Measurements from ENCODE around the gene IL22.
A peak's percentile ranks its signal among the peaks of the same experiment; 100 is the strongest.

The IL22 gene

DNA sequence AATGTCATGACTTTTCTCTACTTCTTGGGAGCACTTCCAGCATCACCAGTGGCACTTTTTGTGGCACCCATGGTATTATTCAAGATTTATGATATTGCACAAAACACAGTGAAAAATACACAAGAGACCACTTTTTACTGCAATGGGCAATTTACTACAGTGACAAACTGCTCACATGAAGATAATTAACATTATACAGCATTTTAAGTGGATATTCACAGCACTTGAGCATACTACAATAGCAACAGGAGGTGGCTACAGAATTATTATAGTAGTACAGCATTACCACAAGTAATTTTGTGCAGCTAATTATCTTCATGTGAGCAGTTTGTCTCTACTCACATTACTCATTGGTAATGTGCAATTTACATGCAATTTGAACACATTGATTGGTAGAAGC is 46.1 kb downstream of the IL22 start (continued):
- TF ChIP-seq ZNF585B (tag by site-specific recombination; IDR thresholded peaks at IDR 0.05) = no peak
- no peak for TF ChIP-seq ZNF768 (tag by site-specific recombination; IDR thresholded peaks at IDR 0.05)
- TF ChIP-seq ZNF140 (tag by site-specific recombination; IDR thresholded peaks at IDR 0.05) = no peak
- TF ChIP-seq, protein P1, sequence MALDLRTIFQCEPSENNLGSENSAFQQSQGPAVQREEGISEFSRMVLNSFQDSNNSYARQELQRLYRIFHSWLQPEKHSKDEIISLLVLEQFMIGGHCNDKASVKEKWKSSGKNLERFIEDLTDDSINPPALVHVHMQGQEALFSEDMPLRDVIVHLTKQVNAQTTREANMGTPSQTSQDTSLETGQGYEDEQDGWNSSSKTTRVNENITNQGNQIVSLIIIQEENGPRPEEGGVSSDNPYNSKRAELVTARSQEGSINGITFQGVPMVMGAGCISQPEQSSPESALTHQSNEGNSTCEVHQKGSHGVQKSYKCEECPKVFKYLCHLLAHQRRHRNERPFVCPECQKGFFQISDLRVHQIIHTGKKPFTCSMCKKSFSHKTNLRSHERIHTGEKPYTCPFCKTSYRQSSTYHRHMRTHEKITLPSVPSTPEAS (tag by site-specific recombination; IDR thresholded peaks at IDR 0.05) = no peak
- TF ChIP-seq, protein P2, sequence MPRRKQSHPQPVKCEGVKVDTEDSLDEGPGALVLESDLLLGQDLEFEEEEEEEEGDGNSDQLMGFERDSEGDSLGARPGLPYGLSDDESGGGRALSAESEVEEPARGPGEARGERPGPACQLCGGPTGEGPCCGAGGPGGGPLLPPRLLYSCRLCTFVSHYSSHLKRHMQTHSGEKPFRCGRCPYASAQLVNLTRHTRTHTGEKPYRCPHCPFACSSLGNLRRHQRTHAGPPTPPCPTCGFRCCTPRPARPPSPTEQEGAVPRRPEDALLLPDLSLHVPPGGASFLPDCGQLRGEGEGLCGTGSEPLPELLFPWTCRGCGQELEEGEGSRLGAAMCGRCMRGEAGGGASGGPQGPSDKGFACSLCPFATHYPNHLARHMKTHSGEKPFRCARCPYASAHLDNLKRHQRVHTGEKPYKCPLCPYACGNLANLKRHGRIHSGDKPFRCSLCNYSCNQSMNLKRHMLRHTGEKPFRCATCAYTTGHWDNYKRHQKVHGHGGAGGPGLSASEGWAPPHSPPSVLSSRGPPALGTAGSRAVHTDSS (tag by site-specific recombination; IDR thresholded peaks at IDR 0.05) = no peak
- TF ChIP-seq ZNF548 (tag by site-specific recombination; IDR thresholded peaks at IDR 0.05) = no peak
- no peak for TF ChIP-seq ZNF549 (tag by site-specific recombination; IDR thresholded peaks at IDR 0.05)
- TF ChIP-seq HOXC10 (CRISPR knock-in tag; IDR thresholded peaks at IDR 0.05) = no peak
- 0 out of 2 replicates have a peak, but pooled peaks have one; percentile 15 for TF ChIP-seq ZNF664 (tag by site-specific recombination; IDR thresholded peaks at IDR 0.05)
- TF ChIP-seq FEZF1 (tag by site-specific recombination; IDR thresholded peaks at IDR 0.05) = peak; percentile 81
- TF ChIP-seq, protein P3, sequence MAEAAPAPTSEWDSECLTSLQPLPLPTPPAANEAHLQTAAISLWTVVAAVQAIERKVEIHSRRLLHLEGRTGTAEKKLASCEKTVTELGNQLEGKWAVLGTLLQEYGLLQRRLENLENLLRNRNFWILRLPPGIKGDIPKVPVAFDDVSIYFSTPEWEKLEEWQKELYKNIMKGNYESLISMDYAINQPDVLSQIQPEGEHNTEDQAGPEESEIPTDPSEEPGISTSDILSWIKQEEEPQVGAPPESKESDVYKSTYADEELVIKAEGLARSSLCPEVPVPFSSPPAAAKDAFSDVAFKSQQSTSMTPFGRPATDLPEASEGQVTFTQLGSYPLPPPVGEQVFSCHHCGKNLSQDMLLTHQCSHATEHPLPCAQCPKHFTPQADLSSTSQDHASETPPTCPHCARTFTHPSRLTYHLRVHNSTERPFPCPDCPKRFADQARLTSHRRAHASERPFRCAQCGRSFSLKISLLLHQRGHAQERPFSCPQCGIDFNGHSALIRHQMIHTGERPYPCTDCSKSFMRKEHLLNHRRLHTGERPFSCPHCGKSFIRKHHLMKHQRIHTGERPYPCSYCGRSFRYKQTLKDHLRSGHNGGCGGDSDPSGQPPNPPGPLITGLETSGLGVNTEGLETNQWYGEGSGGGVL (tag by site-specific recombination; IDR thresholded peaks at IDR 0.05) = no peak
- TF ChIP-seq, protein P4, sequence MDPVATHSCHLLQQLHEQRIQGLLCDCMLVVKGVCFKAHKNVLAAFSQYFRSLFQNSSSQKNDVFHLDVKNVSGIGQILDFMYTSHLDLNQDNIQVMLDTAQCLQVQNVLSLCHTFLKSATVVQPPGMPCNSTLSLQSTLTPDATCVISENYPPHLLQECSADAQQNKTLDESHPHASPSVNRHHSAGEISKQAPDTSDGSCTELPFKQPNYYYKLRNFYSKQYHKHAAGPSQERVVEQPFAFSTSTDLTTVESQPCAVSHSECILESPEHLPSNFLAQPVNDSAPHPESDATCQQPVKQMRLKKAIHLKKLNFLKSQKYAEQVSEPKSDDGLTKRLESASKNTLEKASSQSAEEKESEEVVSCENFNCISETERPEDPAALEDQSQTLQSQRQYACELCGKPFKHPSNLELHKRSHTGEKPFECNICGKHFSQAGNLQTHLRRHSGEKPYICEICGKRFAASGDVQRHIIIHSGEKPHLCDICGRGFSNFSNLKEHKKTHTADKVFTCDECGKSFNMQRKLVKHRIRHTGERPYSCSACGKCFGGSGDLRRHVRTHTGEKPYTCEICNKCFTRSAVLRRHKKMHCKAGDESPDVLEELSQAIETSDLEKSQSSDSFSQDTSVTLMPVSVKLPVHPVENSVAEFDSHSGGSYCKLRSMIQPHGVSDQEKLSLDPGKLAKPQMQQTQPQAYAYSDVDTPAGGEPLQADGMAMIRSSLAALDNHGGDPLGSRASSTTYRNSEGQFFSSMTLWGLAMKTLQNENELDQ (tag by site-specific recombination; IDR thresholded peaks at IDR 0.05; ENCODE audit: low read depth) = no peak
- no peak for TF ChIP-seq ZBTB48 (tag by site-specific recombination; IDR thresholded peaks at IDR 0.05)
- no peak for TF ChIP-seq ZNF501 (tag by site-specific recombination; IDR thresholded peaks at IDR 0.05)
- no peak for TF ChIP-seq ZNF292 (tag by site-specific recombination; IDR thresholded peaks at IDR 0.05; ENCODE audit: borderline replicate concordance, low read depth)
- no peak for TF ChIP-seq BCL11B (tag by site-specific recombination; IDR thresholded peaks at IDR 0.05; ENCODE audit: low read depth)
- no peak for TF ChIP-seq ZNF830 (tag by site-specific recombination; IDR thresholded peaks at IDR 0.05; ENCODE audit: low read depth)
- TF ChIP-seq OSR2 (tag by site-specific recombination; IDR thresholded peaks at IDR 0.05) = peak; percentile 90
- TF ChIP-seq ZNF366 (tag by site-specific recombination; conservative IDR thresholded peaks at IDR 0.05) = peak; percentile 52; the same call in 1 of the 2 replicates
- TF ChIP-seq ZNF266 (tag by site-specific recombination; IDR thresholded peaks at IDR 0.05; ENCODE audit: low read depth) = no peak
- TF ChIP-seq SETDB1 (IDR thresholded peaks at IDR 0.05; ENCODE audit: insufficient read length, low read length) = no peak
- no peak for TF ChIP-seq ZNF311 (tag by site-specific recombination; IDR thresholded peaks at IDR 0.05; ENCODE audit: borderline replicate concordance)
- TF ChIP-seq YY1 (tag by site-specific recombination; IDR thresholded peaks at IDR 0.05) = 0 out of 2 replicates have a peak, but pooled peaks have one; percentile 31
- TF ChIP-seq MZF1 (tag by site-specific recombination; IDR thresholded peaks at IDR 0.05; ENCODE audit: borderline replicate concordance) = no peak
- no peak for TF ChIP-seq KLF10 (tag by site-specific recombination; IDR thresholded peaks at IDR 0.05)
- TF ChIP-seq ZNF221 (tag by site-specific recombination; IDR thresholded peaks at IDR 0.05; ENCODE audit: borderline replicate concordance) = no peak
- TF ChIP-seq, protein P5, sequence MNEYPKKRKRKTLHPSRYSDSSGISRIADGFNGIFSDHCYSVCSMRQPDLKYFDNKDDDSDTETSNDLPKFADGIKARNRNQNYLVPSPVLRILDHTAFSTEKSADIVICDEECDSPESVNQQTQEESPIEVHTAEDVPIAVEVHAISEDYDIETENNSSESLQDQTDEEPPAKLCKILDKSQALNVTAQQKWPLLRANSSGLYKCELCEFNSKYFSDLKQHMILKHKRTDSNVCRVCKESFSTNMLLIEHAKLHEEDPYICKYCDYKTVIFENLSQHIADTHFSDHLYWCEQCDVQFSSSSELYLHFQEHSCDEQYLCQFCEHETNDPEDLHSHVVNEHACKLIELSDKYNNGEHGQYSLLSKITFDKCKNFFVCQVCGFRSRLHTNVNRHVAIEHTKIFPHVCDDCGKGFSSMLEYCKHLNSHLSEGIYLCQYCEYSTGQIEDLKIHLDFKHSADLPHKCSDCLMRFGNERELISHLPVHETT (tag by site-specific recombination; IDR thresholded peaks at IDR 0.05) = no peak
- no peak for TF ChIP-seq MYNN (tag by site-specific recombination; IDR thresholded peaks at IDR 0.05; ENCODE audit: borderline replicate concordance)
- no peak for TF ChIP-seq ZNF404 (tag by site-specific recombination; IDR thresholded peaks at IDR 0.05)
- no peak for TF ChIP-seq SCRT1 (tag by site-specific recombination; IDR thresholded peaks at IDR 0.05; ENCODE audit: borderline replicate concordance)
- TF ChIP-seq ZNF571 (tag by site-specific recombination; IDR thresholded peaks at IDR 0.05) = no peak
- no peak for TF ChIP-seq ZNF10 (tag by site-specific recombination; IDR thresholded peaks at IDR 0.05)
- TF ChIP-seq, protein P6, sequence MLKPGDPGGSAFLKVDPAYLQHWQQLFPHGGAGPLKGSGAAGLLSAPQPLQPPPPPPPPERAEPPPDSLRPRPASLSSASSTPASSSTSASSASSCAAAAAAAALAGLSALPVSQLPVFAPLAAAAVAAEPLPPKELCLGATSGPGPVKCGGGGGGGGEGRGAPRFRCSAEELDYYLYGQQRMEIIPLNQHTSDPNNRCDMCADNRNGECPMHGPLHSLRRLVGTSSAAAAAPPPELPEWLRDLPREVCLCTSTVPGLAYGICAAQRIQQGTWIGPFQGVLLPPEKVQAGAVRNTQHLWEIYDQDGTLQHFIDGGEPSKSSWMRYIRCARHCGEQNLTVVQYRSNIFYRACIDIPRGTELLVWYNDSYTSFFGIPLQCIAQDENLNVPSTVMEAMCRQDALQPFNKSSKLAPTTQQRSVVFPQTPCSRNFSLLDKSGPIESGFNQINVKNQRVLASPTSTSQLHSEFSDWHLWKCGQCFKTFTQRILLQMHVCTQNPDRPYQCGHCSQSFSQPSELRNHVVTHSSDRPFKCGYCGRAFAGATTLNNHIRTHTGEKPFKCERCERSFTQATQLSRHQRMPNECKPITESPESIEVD (tag by site-specific recombination; IDR thresholded peaks at IDR 0.05) = peak; percentile 96
